ENCODE data around the gene MALRD1. TPM values are rescaled to one million over a fixed set of nuclear protein-coding genes. Genes with fewer than 3 reads are reported as not detected.
A peak's percentile ranks its signal among the peaks of the same experiment; 100 is the strongest.

The MALRD1 gene
- total RNA-seq, 1 donor from 2014 or later: 7.0 TPM

DNA sequence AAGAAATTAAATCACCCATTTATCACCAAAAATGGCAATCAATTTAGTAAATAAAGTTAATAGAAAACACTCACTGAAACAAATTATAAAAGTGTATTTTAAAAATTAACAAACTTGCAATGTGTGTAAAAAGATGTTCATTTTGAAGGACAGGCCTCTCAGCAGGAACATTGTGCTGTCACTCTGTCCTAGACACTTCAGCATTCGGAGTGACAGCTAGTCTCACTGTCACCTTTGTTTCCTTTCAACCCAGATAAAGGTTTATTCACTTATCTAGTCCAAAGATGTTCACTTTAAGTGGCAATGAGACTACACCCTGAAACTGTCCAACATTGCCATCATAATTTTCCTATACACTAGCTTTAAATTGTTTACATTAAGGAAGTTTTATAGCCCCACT lies 675.7 kb downstream of the MALRD1 start:
- Histone ChIP-seq H3K36me3 (no peaks in the 10 kb centered on the region), H3K27ac (no peak overlapping the region), H3K4me1 (no peaks in the 10 kb centered on the region), H3K4me3 (no peak overlapping the region), H3K9me3 (no peaks in the 10 kb centered on the region), H3K27me3 (no peaks in the 10 kb centered on the region)
- TF ChIP-seq, protein P1, sequence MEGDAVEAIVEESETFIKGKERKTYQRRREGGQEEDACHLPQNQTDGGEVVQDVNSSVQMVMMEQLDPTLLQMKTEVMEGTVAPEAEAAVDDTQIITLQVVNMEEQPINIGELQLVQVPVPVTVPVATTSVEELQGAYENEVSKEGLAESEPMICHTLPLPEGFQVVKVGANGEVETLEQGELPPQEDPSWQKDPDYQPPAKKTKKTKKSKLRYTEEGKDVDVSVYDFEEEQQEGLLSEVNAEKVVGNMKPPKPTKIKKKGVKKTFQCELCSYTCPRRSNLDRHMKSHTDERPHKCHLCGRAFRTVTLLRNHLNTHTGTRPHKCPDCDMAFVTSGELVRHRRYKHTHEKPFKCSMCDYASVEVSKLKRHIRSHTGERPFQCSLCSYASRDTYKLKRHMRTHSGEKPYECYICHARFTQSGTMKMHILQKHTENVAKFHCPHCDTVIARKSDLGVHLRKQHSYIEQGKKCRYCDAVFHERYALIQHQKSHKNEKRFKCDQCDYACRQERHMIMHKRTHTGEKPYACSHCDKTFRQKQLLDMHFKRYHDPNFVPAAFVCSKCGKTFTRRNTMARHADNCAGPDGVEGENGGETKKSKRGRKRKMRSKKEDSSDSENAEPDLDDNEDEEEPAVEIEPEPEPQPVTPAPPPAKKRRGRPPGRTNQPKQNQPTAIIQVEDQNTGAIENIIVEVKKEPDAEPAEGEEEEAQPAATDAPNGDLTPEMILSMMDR (IDR thresholded peaks at IDR 0.05): no peak
- DNase-seq: no peak
- intact Hi-C loops (cut with DNase I): no loop called here
- ATAC-seq: no peak

DNA sequence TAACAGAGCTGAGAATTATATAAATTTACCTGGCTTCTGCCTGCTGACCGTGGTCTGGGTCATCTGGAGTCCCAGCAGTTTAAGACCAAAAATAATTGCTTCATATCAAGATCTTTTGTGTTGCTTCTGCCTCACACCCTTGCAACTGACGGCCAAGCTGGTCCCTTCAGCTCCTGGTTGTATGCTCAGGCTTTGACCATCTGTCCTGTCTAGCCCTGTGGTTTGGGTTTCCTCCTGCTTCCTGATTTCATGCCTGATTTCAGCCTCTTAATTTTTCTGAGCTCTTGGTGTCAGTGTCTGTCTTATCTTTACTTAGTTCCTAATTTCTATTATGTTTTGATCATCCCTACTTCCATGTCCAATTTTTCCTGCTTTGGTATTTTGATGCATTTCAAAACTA lies 679.8 kb downstream of the MALRD1 start:
- no peaks in the 10 kb centered on the region for H3K4me1 ChIP-seq

DNA sequence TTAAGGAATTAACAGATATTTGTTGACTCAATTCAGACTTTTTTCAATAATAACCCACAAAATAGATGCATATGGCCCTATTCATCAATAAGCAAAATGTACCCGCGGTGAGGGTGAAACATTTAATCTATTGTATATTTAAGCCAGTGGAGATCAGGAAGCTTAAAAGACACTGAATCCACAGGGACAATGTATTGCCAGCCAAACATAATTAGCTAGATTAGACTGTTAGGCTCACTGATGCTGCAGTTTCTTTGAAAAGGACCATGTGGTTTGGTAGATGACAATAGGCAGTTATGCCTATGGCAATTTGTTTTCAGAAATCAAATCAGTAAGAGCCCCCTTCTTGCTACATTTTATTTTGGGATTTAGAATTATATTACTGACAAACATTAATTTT lies 680.4 kb downstream of the MALRD1 start:
- Histone ChIP-seq H3K9me3 (no peaks in the 10 kb centered on the region), H3K36me3 (no peaks in the 10 kb centered on the region), H3K27ac (no peak overlapping the region), H3K27me3 (no peaks in the 10 kb centered on the region), H3K4me3 (no peak overlapping the region), H3K4me1 (no peaks in the 10 kb centered on the region)
- no peak for ATAC-seq
- TF ChIP-seq, protein P1 (IDR thresholded peaks at IDR 0.05): no peak
- intact Hi-C loops (cut with DNase I): no loop called here
- no peak for DNase-seq

More for the DNA sequence above, 679.8 kb downstream of the MALRD1 start:
- Histone ChIP-seq H3K27me3 (no peaks in the 10 kb centered on the region), H3K4me3 (no peak overlapping the region), H3K27ac (no peak overlapping the region), H3K36me3 (no peaks in the 10 kb centered on the region), H3K9me3 (no peaks in the 10 kb centered on the region)
- intact Hi-C loops (cut with DNase I): no loop called here
- ATAC-seq (peak; percentile 52), DNase-seq (no peak)
- TF ChIP-seq, protein P1 (IDR thresholded peaks at IDR 0.05): no peak

DNA sequence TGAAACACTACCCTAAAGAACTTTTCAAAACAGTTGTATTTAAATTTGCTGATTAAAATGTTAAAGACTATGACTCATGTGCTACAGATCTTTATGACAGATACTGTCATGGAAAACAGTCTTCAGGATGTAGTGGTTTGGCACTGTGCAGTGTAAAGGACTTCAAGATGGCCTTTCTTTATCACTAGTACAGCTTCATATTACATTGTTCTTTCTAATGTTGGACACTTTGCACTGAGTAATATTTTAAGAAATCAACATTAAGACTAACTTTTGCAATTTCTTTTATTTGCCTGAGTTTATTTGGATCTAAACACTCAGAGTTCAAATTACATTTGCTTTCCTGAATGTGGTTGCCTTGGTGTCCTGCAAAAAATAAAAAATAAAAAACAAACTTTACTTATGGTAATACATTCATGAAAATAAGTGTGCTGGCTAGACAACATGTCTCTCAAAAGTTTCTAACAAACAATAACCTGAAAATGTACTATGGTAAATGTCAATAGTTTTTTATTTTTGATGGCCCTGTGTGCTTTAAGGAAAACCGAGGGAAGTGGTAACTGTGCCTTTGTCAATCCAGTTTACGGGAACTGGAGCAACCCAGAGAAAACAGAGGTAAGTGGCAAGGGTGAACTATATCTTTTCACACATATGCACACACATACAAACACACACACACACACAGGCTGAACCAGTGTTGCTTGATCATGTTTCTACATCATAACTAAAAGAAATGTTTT lies 681.7 kb downstream of the MALRD1 start:
- intact Hi-C loops (cut with DNase I): no loop called here
- TF ChIP-seq, protein P1 (IDR thresholded peaks at IDR 0.05): no peak
- DNase-seq: no peak
- H3K27me3 ChIP-seq: no peaks in the 10 kb centered on the region
- no peak overlapping the region for H3K4me3 ChIP-seq
- H3K4me1 ChIP-seq: no peaks in the 10 kb centered on the region
- H3K27ac ChIP-seq: no peak overlapping the region
- H3K36me3 ChIP-seq: no peaks in the 10 kb centered on the region
- no peak for ATAC-seq
- H3K9me3 ChIP-seq: no peaks in the 10 kb centered on the region

DNA sequence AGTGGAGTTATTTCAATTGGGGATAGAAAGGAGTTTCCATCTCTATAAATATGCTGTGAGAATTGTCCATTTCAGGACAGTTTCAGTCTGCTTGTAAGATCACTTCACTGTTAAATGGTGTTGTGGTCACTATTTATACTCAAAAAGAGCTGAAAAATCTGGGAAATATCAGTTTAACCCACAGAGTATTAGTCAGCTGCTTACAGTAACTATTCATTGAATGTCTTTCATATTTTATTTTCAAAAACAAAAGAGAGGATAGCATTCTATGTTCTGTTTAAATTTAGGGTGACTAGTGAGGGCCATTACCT lies 682.3 kb downstream of the MALRD1 start:
- TF ChIP-seq, protein P1 (IDR thresholded peaks at IDR 0.05): no peak
- DNase-seq (no peak), ATAC-seq (no peak)
- intact Hi-C loops (cut with DNase I): no loop called here
- Histone ChIP-seq H3K4me1 (no peaks in the 10 kb centered on the region), H3K36me3 (no peaks in the 10 kb centered on the region), H3K27ac (no peak overlapping the region), H3K27me3 (no peaks in the 10 kb centered on the region), H3K4me3 (no peak overlapping the region), H3K9me3 (no peaks in the 10 kb centered on the region)

DNA sequence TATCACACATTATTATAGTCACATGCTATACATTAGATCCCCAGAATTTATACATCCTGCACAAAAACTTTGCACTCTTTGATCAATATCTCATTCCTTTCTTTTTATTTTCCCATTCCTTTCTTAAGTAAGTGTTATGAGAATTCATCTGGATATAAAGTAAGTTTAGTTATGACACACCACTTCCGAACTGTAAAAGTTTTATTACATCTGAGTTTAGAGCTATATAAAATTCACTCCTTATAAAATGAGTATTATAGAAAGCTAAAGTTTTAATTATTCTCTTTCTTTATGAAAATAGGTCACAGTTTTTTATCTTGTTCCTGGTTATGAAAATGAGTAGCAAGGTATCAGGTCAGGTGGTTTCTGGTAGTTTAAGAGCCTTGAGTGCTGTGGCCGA lies 683.0 kb downstream of the MALRD1 start:
- intact Hi-C loops (cut with DNase I): no loop called here
- H3K9me3 ChIP-seq: no peaks in the 10 kb centered on the region
- no peak overlapping the region for H3K4me3 ChIP-seq
- DNase-seq (no peak), ATAC-seq (no peak)
- no peak overlapping the region for H3K27ac ChIP-seq
- no peaks in the 10 kb centered on the region for H3K4me1 ChIP-seq
- TF ChIP-seq, protein P1 (IDR thresholded peaks at IDR 0.05): no peak
- no peaks in the 10 kb centered on the region for H3K27me3 ChIP-seq
- no peaks in the 10 kb centered on the region for H3K36me3 ChIP-seq
